Gastroesophageal sphincter (tissue), 4 donors: Measurements from ENCODE around the gene WDR64. TPM values are rescaled to one million over a fixed set of nuclear protein-coding genes. Genes with fewer than 3 reads are reported as not detected.
"Not testable (repeated sequence)": the region's sequence is repeated elsewhere in the genome, so short reads cannot be mapped to it uniquely, and the experiment has no call there.

ENCODE experiments used
- ATAC-seq: fragments of 150-250 bp; one replicate; pipeline ENCODE4 v1.9.1; 2016; ENCODE audit warnings: mild to moderate bottlenecking, moderate library complexity
- H3K27ac ChIP-seq, 4 donors: fragments of 200-600 bp; sonication (generic) in 3 of 4; 1 replicate in 3 of 4; 2 replicates in 1 of 4; pipeline ENCODE4 v1.5.1; 2016 to 2019
- H3K27me3 ChIP-seq: fragments of 200-600 bp; sonication (generic); one replicate; pipeline ENCODE4 v1.5.1; 2019
- H3K36me3 ChIP-seq, 2 donors: fragments of 200-600 bp; sonication (generic); one replicate each; pipeline ENCODE4 v1.5.1; 2019; ENCODE audit warnings: control low read depth in 1 of 2
- H3K4me1 ChIP-seq, 3 donors: fragments of 200-600 bp; sonication (generic); 1 replicate in 2 of 3; 2 replicates in 1 of 3; pipeline ENCODE4 v1.5.1; 2016 to 2019; ENCODE audit warnings: control low read depth in 2 of 3
- H3K4me3 ChIP-seq, 2 donors: fragments of 200-600 bp; sonication (generic); one replicate each; pipeline ENCODE4 v1.5.1; 2019; ENCODE audit warnings: mild to moderate bottlenecking in 1 of 2, moderate library complexity in 1 of 2
- H3K9me3 ChIP-seq, 3 donors: fragments of 200-600 bp; sonication (generic); one replicate each; pipeline ENCODE4 v1.5.1; 2017 to 2019; ENCODE audit warnings: control low read depth in 2 of 3
- EP300 ChIP-seq: sonication (generic); formaldehyde crosslinking; IDR thresholded peaks from one replicate; pipeline ENCODE4 v1.6.1; 2017; ENCODE audit warnings: antibody characterized with exemption, mild to moderate bottlenecking
- POLR2A ChIP-seq, 2 donors: fragments of 450-650 bp; IDR thresholded peaks; one replicate each; pipeline ENCODE4 v1.6.1; 2017; ENCODE audit warnings: antibody characterized with exemption in 2 of 2, mild to moderate bottlenecking in 2 of 2, moderate library complexity in 1 of 2
- POLR2AphosphoS5 ChIP-seq: sonication (generic); formaldehyde crosslinking; IDR thresholded peaks from one replicate; pipeline ENCODE4 v1.6.1; 2017; ENCODE audit warnings: antibody characterized with exemption
- WGBS, 2 donors: methylation state at CpG; one replicate each; pipeline ENCODE4 v1.1.5; 2018; ENCODE audit warnings: low coverage in 1 of 2; 5-methylcytosine and 5-hydroxymethylcytosine counted together
- total RNA-seq, 4 donors: library from RNA; depleted of rRNA; stranded (reverse); fragments of >200 nt; gene quantifications; one replicate each; pipeline ENCODE4 v1.1.0, GENCODE V29; 2016
- TF ChIP-seq, protein P1 (sequence below), 4 experiments: fragments of 200-600 bp in 2 of 4; fragments of 450-650 bp in 2 of 4; sonication (generic) in 1 of 4; IDR thresholded peaks; one replicate each; pipeline ENCODE4 v1.5.1; 2017 to 2019; ENCODE audit warnings: antibody characterized with exemption in 4 of 4, mild to moderate bottlenecking in 2 of 4, moderate library complexity in 2 of 4

Gene WDR64
- total RNA-seq, 4 donors from 2014 or later: 0.16 TPM; not detected in 3

- H3K27ac ChIP-seq: no peak overlapping the region
- H3K36me3 ChIP-seq: no peaks in the 10 kb centered on the region
- H3K4me1 ChIP-seq: no peaks in the 10 kb centered on the region
- H3K9me3 ChIP-seq: no peaks in the 10 kb centered on the region
- no peaks in the 10 kb centered on the region for H3K27me3 ChIP-seq
- ATAC-seq: no peak
- H3K4me3 ChIP-seq: no peak overlapping the region
- no peak for TF ChIP-seq POLR2A (IDR thresholded peaks at IDR 0.05)
- no peak for TF ChIP-seq EP300
- TF ChIP-seq, protein P1, sequence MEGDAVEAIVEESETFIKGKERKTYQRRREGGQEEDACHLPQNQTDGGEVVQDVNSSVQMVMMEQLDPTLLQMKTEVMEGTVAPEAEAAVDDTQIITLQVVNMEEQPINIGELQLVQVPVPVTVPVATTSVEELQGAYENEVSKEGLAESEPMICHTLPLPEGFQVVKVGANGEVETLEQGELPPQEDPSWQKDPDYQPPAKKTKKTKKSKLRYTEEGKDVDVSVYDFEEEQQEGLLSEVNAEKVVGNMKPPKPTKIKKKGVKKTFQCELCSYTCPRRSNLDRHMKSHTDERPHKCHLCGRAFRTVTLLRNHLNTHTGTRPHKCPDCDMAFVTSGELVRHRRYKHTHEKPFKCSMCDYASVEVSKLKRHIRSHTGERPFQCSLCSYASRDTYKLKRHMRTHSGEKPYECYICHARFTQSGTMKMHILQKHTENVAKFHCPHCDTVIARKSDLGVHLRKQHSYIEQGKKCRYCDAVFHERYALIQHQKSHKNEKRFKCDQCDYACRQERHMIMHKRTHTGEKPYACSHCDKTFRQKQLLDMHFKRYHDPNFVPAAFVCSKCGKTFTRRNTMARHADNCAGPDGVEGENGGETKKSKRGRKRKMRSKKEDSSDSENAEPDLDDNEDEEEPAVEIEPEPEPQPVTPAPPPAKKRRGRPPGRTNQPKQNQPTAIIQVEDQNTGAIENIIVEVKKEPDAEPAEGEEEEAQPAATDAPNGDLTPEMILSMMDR (IDR thresholded peaks at IDR 0.05): no peak
These were observed 173.5 kb downstream of the WDR64 start for GRCh38 chr1:241825581-241825980.

DNA sequence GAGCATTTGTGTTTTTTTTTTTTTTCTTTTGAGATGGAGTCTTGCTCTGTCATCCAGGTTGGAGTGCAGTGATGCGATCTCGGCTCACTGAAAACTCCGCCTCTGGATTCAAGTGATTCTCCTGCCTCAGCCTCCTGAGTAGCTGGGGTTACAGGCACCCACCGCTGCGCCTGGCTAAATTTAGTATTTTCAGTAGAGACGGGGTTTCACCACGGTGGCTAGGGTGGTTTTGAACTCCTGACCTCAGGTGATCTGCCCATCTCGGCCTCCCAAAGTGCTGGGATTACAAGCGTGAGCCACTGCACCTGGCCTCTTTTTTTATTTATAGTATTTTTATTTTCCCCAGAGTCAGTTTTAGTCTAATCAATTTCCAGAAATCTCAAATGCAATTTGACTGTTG lies 174.5 kb downstream of the WDR64 start:
- WGBS, 2 donors: 86 to 92% methylated on average over 4 to 9 of the region's 9 CpGs
- H3K9me3 ChIP-seq, H3K4me1 ChIP-seq, H3K27ac ChIP-seq, H3K4me3 ChIP-seq, H3K27me3 ChIP-seq, ATAC-seq, H3K36me3 ChIP-seq: not testable (repeated sequence)

DNA sequence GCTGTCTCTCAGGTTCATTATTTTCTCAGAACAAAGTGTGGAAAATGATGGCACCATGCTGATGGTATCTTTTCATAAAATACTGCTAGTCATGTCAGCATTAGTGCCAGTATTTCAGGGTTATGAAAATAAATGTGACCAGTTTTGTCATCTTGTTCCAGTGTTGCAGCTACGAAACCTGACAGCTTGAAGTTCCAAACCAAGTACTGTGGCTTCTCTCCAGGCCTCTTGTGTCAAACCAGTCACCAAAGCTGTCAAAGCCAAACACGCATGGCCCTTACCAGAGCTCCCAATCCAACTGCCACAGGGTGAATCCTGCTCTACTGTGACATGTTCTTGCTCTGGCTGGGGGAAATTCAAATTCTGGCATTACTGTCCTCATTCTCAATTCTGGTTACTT lies 175.2 kb downstream of the WDR64 start:
- TF ChIP-seq EP300: no peak
- no peak for TF ChIP-seq POLR2A (IDR thresholded peaks at IDR 0.05)
- TF ChIP-seq POLR2AphosphoS5: no peak
- TF ChIP-seq, protein P1 (IDR thresholded peaks at IDR 0.05): no peak
- no peak for ATAC-seq
- Histone ChIP-seq H3K4me1 (no peaks in the 10 kb centered on the region), H3K27ac (no peak overlapping the region), H3K9me3 (no peaks in the 10 kb centered on the region), H3K36me3 (no peaks in the 10 kb centered on the region), H3K4me3 (no peak overlapping the region), H3K27me3 (no peaks in the 10 kb centered on the region)
- 83 to 92% methylated on average over 2 of the region's 2 CpGs for WGBS, 2 donors

GRCh38 chr1:241828463-241829021 lies 176.5 kb downstream of the WDR64 start:
- WGBS, 2 donors: 22 to 33% methylated on average over 3 of the region's 3 CpGs

GRCh38 chr1:241829468-241829867 lies 177.4 kb downstream of the WDR64 start:
- no peak for TF ChIP-seq POLR2A (IDR thresholded peaks at IDR 0.05)
- no peak for TF ChIP-seq EP300
- no peak for TF ChIP-seq POLR2AphosphoS5
- TF ChIP-seq, protein P1 (IDR thresholded peaks at IDR 0.05): no peak
- no peaks in the 10 kb centered on the region for H3K9me3 ChIP-seq
- no peak for ATAC-seq
- no peak overlapping the region for H3K27ac ChIP-seq
- H3K27me3 ChIP-seq: peaks cover 5% of the 10 kb centered on the region
- no peak overlapping the region for H3K4me3 ChIP-seq
- H3K4me1 ChIP-seq: no peaks in the 10 kb centered on the region
- no peaks in the 10 kb centered on the region for H3K36me3 ChIP-seq

More at GRCh38 chr1:241828463-241829021, 176.5 kb downstream of the WDR64 start:
- Histone ChIP-seq H3K4me1 (no peaks in the 10 kb centered on the region), H3K4me3 (no peak overlapping the region), H3K9me3 (no peaks in the 10 kb centered on the region), H3K36me3 (no peaks in the 10 kb centered on the region), H3K27me3 (no peaks in the 10 kb centered on the region), H3K27ac (no peak overlapping the region)
- TF ChIP-seq, protein P1 (IDR thresholded peaks at IDR 0.05): no peak
- TF ChIP-seq POLR2A (IDR thresholded peaks at IDR 0.05) (no peak), EP300 (no peak), POLR2AphosphoS5 (no peak)
- no peak for ATAC-seq
